LNCaP clone FGC (cell line): ENCODE measurements around the gene TTLL12.
"Not testable (repeated sequence)": the region's sequence is repeated elsewhere in the genome, so short reads cannot be mapped to it uniquely, and the experiment has no call there.

Experiments used
- DNase-seq: peaks from one replicate; pipeline ENCODE4 v3.0.0-alpha.2; 2011; ENCODE audit warnings: low read depth
- H3K4me3 ChIP-seq: 2 replicates; pipeline ENCODE4 v1.5.1; 2011; ENCODE audit warnings: mild to moderate bottlenecking, low read depth, low read length, control low read depth
- CTCF ChIP-seq: IDR thresholded peaks from 2 replicates; pipeline ENCODE4 v1.5.1; 2012; ENCODE audit warnings: mild to moderate bottlenecking; ENCODE audit not compliant: control insufficient read depth, insufficient read depth; ENCODE audit errors: extremely low read depth

Gene TTLL12

GRCh38 chr22:43151251-43152002 lies 35.5 kb downstream of the TTLL12 start, which contains the start of gene TSPO:
TSS of gene TSPO (plus strand) at chr22:43151559. CDS start at chr22:43159239, 7,680 bp downstream.
- TF ChIP-seq CTCF, result peak; percentile 27; the same call in 1 of the 2 replicates
- H3K4me3 ChIP-seq, result peak within 1 kb of the TSS; percentile 52
- DNase-seq, result no peak

- 0 out of 2 replicates have a peak overlapping the region, but pooled peaks have one; percentile 52 for H3K4me3 ChIP-seq
- TF ChIP-seq CTCF, result no peak
- DNase-seq, result no peak
Measured at GRCh38 chr22:43150731-43151206, 36.2 kb downstream of the TTLL12 start.

- DNase-seq, result no peak
- no peak overlapping the region for H3K4me3 ChIP-seq
- TF ChIP-seq CTCF, result no peak
Measured at GRCh38 chr22:43148581-43148980, 38.4 kb downstream of the TTLL12 start.

GRCh38 chr22:43147821-43148220 lies 39.1 kb downstream of the TTLL12 start:
- H3K4me3 ChIP-seq, result no peak overlapping the region
- DNase-seq, result no peak

GRCh38 chr22:43146332-43146731 lies 40.6 kb downstream of the TTLL12 start:
- H3K4me3 ChIP-seq, DNase-seq: not testable (repeated sequence)

More at GRCh38 chr22:43147821-43148220, 39.1 kb downstream of the TTLL12 start:
- no peak for TF ChIP-seq CTCF

- not testable (repeated sequence) for DNase-seq
- H3K4me3 ChIP-seq, result peak overlapping the region; percentile 26
Measured at GRCh38 chr22:43145371-43145770, 41.6 kb downstream of the TTLL12 start.

- peak; percentile 93 for DNase-seq
- peak overlapping the region; percentile 26 for H3K4me3 ChIP-seq
- TF ChIP-seq CTCF, result no peak
Measured at GRCh38 chr22:43144949-43145348, 42.0 kb downstream of the TTLL12 start.
